Aorta (tissue), 5 donors: ENCODE data around the gene SUV39H2. TPM values are rescaled to one million over a fixed set of nuclear protein-coding genes. Genes with fewer than 3 reads are reported as not detected.

Experiments
- ATAC-seq: fragments of 200-7000 bp; cut with Tn5 transposase; one replicate; pipeline ENCODE4 v1.9.1; 2022; ENCODE audit warnings: moderate library complexity; ENCODE audit not compliant: low FRiP score
- DNase-seq, 2 donors: peaks; one replicate each; pipeline ENCODE4 v3.0.0-alpha.2; 2020
- H3K27ac ChIP-seq, 2 donors: one replicate each; pipeline ENCODE4 v1.5.1; 2013; ENCODE audit warnings: low read length in 2 of 2, mild to moderate bottlenecking in 2 of 2, moderate library complexity in 2 of 2, control low read depth in 1 of 2, inconsistent platforms in 1 of 2, low read depth in 1 of 2
- H3K27me3 ChIP-seq, 2 donors: one replicate each; pipeline ENCODE4 v1.6.1; 2013; ENCODE audit warnings: control low read depth in 1 of 2, low read length in 1 of 2, mild to moderate bottlenecking in 1 of 2, moderate library complexity in 1 of 2; ENCODE audit not compliant: insufficient read depth in 2 of 2, control insufficient read depth in 1 of 2
- H3K36me3 ChIP-seq, 2 donors: one replicate each; pipeline ENCODE4 v1.6.1; 2013; ENCODE audit warnings: control low read depth in 1 of 2, low read length in 1 of 2, mild to moderate bottlenecking in 1 of 2; ENCODE audit not compliant: insufficient read depth in 2 of 2, control insufficient read depth in 1 of 2
- H3K4me1 ChIP-seq, 2 donors: one replicate each; pipeline ENCODE4 v1.6.1; 2013; ENCODE audit warnings: low read length in 2 of 2, control low read depth in 1 of 2, mild to moderate bottlenecking in 1 of 2, moderate library complexity in 1 of 2; ENCODE audit not compliant: insufficient read depth in 2 of 2, control insufficient read depth in 1 of 2
- H3K4me3 ChIP-seq, 2 donors: one replicate each; pipeline ENCODE4 v1.5.1; 2013; ENCODE audit warnings: low read length in 2 of 2, control low read depth in 1 of 2, mild to moderate bottlenecking in 1 of 2
- H3K9me3 ChIP-seq: one replicate; pipeline ENCODE4 v1.6.1; 2013; ENCODE audit warnings: mild to moderate bottlenecking, low read length; ENCODE audit not compliant: control insufficient read depth
- WGBS, 2 donors: extraction: QIAGEN DNeasy Blood & Tissue Kit; methylation state at CpG; one replicate each; pipeline ENCODE4 v1.1.7; 2013; 5-methylcytosine and 5-hydroxymethylcytosine counted together
- intact Hi-C, 2 donors: fragments of 100-400 bp; cut with DNase I; formaldehyde crosslinking; loops; one replicate each; pipeline versions ENCODE4 v1.14.2 to v1.15.0; 2022
- polyA plus RNA-seq, 2 donors: library from polyadenylated mRNA; stranded (reverse); fragments of 200-250 nt; gene quantifications; one replicate each; pipeline ENCODE4 v1.2.3, GENCODE V29; 2013
- total RNA-seq, 2 donors: library from RNA; stranded (reverse); fragmentation: NEBNext Ultra II Directional; extraction: Animal tissue kit (Norgen Biotek cat#: 25700); gene quantifications; one replicate each; pipeline ENCODE4 v1.2.1, GENCODE V29; 2021
- donor health status: healthy with polysubstance abuse.
- donor health status: Bipolar disorder and iron deficiency.
- donor health status: DM: no; HTN: no; CAD: no.
- donor health status: DM: no; HTN: no; CAD: no.
- donor health status: DM: yes; HTN: yes; CAD: no.

SUV39H2 gene
- total and polyA plus RNA-seq, 4 donors = 1.1 to 8.0 (median 4.1) TPM

DNA sequence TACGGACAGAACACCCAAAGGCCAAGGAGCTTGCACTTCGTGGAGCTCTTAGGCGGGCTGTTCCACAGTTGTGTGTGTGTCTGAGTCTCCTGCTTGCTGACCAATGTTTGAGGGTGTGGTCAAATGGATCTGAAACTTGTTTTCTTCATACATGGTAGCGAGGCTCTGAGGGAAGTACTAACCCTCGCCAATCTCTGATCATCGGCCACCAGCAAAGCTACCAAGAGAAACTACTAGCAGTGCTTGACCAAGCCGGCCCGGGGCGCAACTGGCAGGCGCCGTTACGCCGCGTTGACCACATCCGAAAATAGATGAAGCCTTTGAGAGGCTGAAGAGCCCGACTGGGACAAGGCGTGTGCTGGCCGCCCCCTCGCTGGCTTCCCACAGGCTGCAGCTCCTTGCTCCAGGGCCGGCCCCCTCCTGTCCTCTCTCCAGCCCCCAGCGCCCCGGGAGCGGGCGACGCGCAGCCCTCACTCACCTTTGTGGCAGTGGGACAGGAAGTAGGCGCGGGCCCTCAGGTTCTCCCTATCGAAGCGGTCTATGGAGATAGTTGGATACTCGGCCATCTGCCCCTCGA is 74.8 kb downstream of the SUV39H2 start:
- Histone ChIP-seq H3K36me3 (no peaks in the 10 kb centered on the region), H3K4me3 (peak overlapping the region; percentile 64 to 69), H3K27ac (peak overlapping the region in 1 of 2 donors; percentile 89), H3K4me1 (peaks cover 2 to 3% of the 10 kb centered on the region in 2 donors), H3K9me3 (no peaks in the 10 kb centered on the region), H3K27me3 (no peaks in the 10 kb centered on the region)
- peak in 1 of 2 donors; percentile 73 for DNase-seq
- peak; percentile 74 for ATAC-seq
- intact Hi-C loops = loop anchor here in 1 of 2 donors (10.0 kb wide), 1 partner anchor 151 kb away; no protein-coding TSS in a partner anchor
- WGBS, 2 donors = 0% methylated on average over 32 of the region's 32 CpGs

Other genes with a start within 250 kb of the SUV39H2 start
- 10 to 100 TPM; 31.4 to 34.8 TPM for gene FAM107B, start 104.0 kb upstream of the SUV39H2 start, total RNA-seq
- 10 to 100 TPM; 16.6 to 58.5 TPM for gene FAM107B, start 104.0 kb upstream of the SUV39H2 start, polyA plus RNA-seq
- 1 to 10 TPM; 1.9 TPM for gene CDNF, start 40.8 kb upstream of the SUV39H2 start, total RNA-seq
- 1 to 10 TPM in 1 of 2 donors, not detected in 1; 1.3 TPM for gene CDNF, start 40.8 kb upstream of the SUV39H2 start, polyA plus RNA-seq
- 10 to 100 TPM; 11.5 TPM for gene HSPA14, start 40.6 kb upstream of the SUV39H2 start, total RNA-seq
- 10 to 100 TPM in 1 of 2 donors, 1 to 10 TPM in 1; 7.3 to 11.7 TPM for gene HSPA14, start 40.6 kb upstream of the SUV39H2 start, polyA plus RNA-seq
- gene MSANTD7, start 40.6 kb upstream of the SUV39H2 start, total RNA-seq = 1 to 10 TPM; 7.0 to 8.2 TPM
- gene MSANTD7, start 40.6 kb upstream of the SUV39H2 start, polyA plus RNA-seq = 1 to 10 TPM; 2.6 to 4.1 TPM
- 10 to 100 TPM in 1 of 2 donors, 1 to 10 TPM in 1; 9.3 to 16.6 TPM for gene DCLRE1C, start 75.2 kb downstream of the SUV39H2 start, total RNA-seq
- gene DCLRE1C, start 75.2 kb downstream of the SUV39H2 start, polyA plus RNA-seq = 1 to 10 TPM; 1.6 to 5.9 TPM
- not detected for gene MEIG1, start 80.5 kb downstream of the SUV39H2 start, total RNA-seq
- not detected for gene MEIG1, start 80.5 kb downstream of the SUV39H2 start, polyA plus RNA-seq
- 1 to 10 TPM in 1 of 2 donors, not detected in 1; 1.1 TPM for gene OLAH, start 165.1 kb downstream of the SUV39H2 start, total RNA-seq
- 1 to 10 TPM; 2.5 to 4.4 TPM for gene OLAH, start 165.1 kb downstream of the SUV39H2 start, polyA plus RNA-seq
- gene ACBD7, start 209.9 kb downstream of the SUV39H2 start, total RNA-seq = not detected
- gene ACBD7, start 209.9 kb downstream of the SUV39H2 start, polyA plus RNA-seq = not detected
- 1 to 10 TPM; 8.2 to 9.0 TPM for gene RPP38, start 218.5 kb downstream of the SUV39H2 start, total RNA-seq
- gene RPP38, start 218.5 kb downstream of the SUV39H2 start, polyA plus RNA-seq = 10 to 100 TPM in 1 of 2 donors, 1 to 10 TPM in 1; 9.6 to 12.0 TPM